IgD-negative memory B cell (primary cell): ENCODE results near the gene PATL2. TPM values are rescaled to one million over a fixed set of nuclear protein-coding genes. Genes with fewer than 3 reads are reported as not detected.
"Not testable (repeated sequence)": the region's sequence is repeated elsewhere in the genome, so short reads cannot be mapped to it uniquely, and the experiment has no call there.

ENCODE experiments used
- H3K27ac Mint-ChIP-seq, 3 donors: one replicate each; pipeline ENCODE4 v1.8.0; 2020 to 2022; ENCODE audit warnings: mild to moderate bottlenecking in 3 of 3, mixed read lengths in 3 of 3, moderate library complexity in 1 of 3
- H3K27me3 Mint-ChIP-seq: one replicate; pipeline ENCODE4 v1.8.0; 2021; ENCODE audit warnings: mixed read lengths
- H3K36me3 Mint-ChIP-seq: one replicate; pipeline ENCODE4 v1.8.0; 2020; ENCODE audit warnings: mild to moderate bottlenecking, mixed read lengths
- H3K4me1 Mint-ChIP-seq, 3 donors: one replicate each; pipeline ENCODE4 v1.8.0; 2020 to 2022; ENCODE audit warnings: mixed read lengths in 3 of 3, mild to moderate bottlenecking in 1 of 3
- H3K4me3 Mint-ChIP-seq, 4 donors: one replicate each; pipeline ENCODE4 v1.8.0; 2020 to 2022; ENCODE audit warnings: mild to moderate bottlenecking in 4 of 4, mixed read lengths in 4 of 4, moderate library complexity in 3 of 4
- H3K9me3 Mint-ChIP-seq, 3 donors: one replicate each; pipeline ENCODE4 v1.8.0; 2020 to 2021; ENCODE audit warnings: mixed read lengths in 3 of 3, mild to moderate bottlenecking in 1 of 3
- polyA plus RNA-seq: library from polyadenylated mRNA; unstranded; fragments of 300-500 nt; fragmentation: Illumina TruSeq; gene quantifications from one replicate; pipeline ENCODE4 v1.2.3, GENCODE V29; 2021

The PATL2 gene
- 17.7 TPM for polyA plus RNA-seq

DNA sequence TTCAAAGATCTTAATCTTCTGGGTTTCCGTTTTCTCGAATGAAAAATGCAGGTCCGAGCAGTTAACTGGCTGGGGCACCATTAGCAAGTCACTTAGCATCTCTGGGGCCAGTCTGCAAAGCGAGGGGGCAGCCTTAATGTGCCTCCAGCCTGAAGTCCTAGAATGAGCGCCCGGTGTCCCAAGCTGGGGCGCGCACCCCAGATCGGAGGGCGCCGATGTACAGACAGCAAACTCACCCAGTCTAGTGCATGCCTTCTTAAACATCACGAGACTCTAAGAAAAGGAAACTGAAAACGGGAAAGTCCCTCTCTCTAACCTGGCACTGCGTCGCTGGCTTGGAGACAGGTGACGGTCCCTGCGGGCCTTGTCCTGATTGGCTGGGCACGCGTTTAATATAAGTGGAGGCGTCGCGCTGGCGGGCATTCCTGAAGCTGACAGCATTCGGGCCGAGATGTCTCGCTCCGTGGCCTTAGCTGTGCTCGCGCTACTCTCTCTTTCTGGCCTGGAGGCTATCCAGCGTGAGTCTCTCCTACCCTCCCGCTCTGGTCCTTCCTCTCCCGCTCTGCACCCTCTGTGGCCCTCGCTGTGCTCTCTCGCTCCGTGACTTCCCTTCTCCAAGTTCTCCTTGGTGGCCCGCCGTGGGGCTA is at the start of gene PATL2, which contains the start of gene B2M:
PATL2 (minus strand) TSS at position 228 of the 647 bp plus-strand sequence. CDS start 34,833 bp downstream, outside the sequence.
B2M (plus strand) TSS at position 422 of the 647 bp plus-strand sequence; CDS start at position 452, 30 bp downstream.
- Mint-ChIP-seq H3K4me3 (peak within 1 kb of the TSS; percentile 99 to 100 (median 100)), H3K9me3 (no peaks in the 10 kb centered on the region), H3K27me3 (no peaks in the 10 kb centered on the region), H3K27ac (peak within 1 kb of the TSS; percentile 100), H3K4me1 (peaks cover 28 to 39% (median 34%) of the 10 kb centered on the region in 3 donors), H3K36me3 (peaks cover 19% of the 10 kb centered on the region)

DNA sequence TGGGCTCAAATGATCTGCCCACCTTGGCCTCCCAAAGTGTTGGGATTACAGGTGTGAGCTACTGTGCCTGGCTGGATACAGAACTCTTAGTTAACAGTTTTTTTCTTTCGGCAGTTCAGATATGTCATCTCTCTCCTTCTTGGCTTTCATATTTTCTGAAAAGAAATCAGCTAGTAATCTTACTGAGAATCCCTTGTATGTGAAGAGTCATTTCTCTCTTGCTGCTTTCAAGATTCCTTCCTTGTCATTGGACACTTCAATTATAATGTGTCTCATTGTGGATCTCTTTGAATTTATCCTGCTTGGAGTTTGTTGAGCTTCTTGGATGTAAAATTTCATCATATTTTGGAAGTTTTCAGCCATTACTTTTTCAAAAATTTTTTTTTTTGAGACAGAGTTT is 42.2 kb upstream of the PATL2 start:
- Mint-ChIP-seq H3K27ac (no peak overlapping the region), H3K36me3 (peaks cover 15% of the 10 kb centered on the region), H3K27me3 (no peaks in the 10 kb centered on the region), H3K4me3 (no peak overlapping the region), H3K9me3 (peaks cover 5 to 23% (median 6%) of the 10 kb centered on the region in 3 donors), H3K4me1 (peaks cover 0 to 4% (median 3%) of the 10 kb centered on the region in 3 donors)

DNA sequence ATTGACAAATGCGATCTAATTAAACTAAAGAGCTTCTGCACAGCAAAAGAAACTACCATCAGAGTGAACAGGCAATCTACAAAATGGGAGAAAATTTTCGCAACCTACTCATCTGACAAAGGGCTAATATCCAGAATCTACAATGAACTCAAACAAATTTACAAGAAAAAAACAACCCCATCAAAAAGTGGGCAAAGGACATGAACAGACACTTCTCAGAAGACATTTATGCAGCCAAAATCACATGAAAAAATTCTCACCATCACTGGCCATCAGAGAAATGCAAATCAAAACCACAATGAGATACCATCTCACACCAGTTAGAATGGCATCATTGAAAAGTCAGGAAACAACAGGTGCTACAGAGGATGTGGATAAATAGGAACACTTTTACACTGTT is 32.3 kb upstream of the PATL2 start:
- H3K27ac Mint-ChIP-seq, H3K9me3 Mint-ChIP-seq, H3K27me3 Mint-ChIP-seq, H3K4me3 Mint-ChIP-seq, H3K4me1 Mint-ChIP-seq, H3K36me3 Mint-ChIP-seq: not testable (repeated sequence)

DNA sequence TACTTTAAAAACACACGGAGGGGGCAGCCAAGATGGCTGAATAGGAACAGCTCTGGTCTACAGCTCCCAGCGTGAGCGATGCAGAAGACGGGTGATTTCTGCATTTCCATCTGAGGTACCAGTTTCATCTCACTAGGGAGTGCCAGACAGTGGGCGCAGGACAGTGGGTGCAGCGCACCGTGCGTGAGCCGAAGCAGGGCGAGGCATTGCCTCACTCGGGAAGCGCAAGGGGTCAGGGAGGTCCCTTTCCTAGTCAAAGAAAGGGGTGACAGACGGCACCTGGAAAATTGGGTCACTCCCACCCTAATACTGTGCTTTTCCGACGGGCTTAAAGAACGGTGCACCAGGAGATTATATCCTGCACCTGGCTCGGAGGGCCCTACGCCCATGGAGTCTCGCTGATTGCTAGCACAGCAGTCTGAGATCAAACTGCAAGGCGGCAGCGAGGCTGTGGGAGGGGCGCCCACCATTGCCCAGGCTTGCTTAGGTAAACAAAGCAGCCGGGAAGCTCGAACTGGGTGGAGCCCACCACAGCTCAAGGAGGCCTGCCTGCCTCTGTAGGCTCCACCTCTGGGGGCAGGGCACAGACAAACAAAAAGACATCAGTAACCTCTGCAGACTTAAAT is 28.2 kb upstream of the PATL2 start:
- H3K9me3 Mint-ChIP-seq, H3K4me3 Mint-ChIP-seq, H3K27ac Mint-ChIP-seq, H3K36me3 Mint-ChIP-seq, H3K27me3 Mint-ChIP-seq: not testable (repeated sequence)
- H3K4me1 Mint-ChIP-seq = peaks cover 33 to 36% (median 34%) of the 10 kb centered on the region in 3 donors

DNA sequence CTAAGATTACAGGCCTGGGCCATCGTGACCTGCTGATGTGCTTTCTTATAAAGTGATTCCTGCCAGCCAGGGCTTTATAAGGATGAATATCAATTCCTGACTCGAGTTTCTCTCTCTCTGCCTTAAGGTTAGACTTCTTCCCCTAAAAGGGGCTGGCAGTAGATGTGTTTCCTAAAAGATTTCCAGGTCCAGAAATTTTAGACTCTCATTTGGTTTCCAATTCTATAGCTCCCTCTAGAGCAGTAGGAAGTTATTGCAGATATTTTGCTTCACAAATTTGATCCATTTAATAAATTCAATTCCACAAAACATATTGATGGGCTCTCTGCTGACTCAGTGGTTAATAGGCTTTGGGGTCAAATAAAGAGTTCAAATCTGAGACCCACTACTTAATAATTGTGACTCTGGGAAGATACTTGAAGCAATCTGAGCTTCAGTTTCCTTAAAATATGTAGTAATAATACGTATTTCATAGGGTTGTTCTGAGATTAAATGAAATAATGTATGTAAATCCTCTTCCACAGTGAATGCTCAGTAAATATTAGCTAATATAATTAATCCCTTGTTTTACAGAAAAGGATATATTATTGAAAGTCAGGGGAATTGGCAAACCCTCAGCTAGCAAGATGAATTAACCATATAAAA is 27.3 kb upstream of the PATL2 start:
- Mint-ChIP-seq H3K9me3 (no peaks in the 10 kb centered on the region), H3K27me3 (no peaks in the 10 kb centered on the region), H3K27ac (peak overlapping the region in 1 of 3 donors; percentile 27), H3K36me3 (no peaks in the 10 kb centered on the region), H3K4me3 (peak overlapping the region in 1 of 4 donors; percentile 51), H3K4me1 (peaks cover 33 to 36% (median 34%) of the 10 kb centered on the region in 3 donors)

DNA sequence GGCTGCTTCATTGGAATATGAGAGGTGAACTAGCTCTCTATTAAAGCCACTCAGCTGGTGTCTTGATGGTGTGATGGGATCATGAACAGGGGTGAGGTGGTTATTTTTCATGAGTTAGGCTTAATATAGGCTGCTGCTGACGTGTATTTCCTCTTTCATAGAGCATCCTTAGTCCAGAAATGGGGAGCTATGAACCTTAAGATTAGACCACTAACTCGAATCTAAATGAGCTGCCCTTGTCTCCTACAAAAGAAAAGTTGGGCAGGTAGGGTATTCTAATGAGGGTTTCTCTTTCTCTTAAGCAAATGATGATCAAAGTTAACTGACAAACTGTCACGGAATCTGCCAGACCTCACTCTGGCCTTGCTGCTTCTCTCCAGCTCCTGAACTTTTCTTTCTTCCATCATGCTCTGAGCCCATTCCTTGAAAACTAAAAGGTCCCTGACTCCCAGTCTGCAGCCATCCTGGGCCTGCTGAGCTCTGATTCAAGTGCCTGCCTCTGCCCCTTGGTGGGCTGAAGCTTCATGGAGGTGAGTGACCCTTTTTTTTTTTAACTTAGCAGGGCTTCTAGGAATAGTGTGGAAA is 25.1 kb upstream of the PATL2 start, which contains the start of gene TRIM69:
TRIM69 (plus strand) TSS at position 348 of the 585 bp plus-strand sequence; CDS start at position 525, 177 bp downstream.
- Mint-ChIP-seq H3K9me3 (no peaks in the 10 kb centered on the region), H3K4me3 (peak within 1 kb of the TSS; percentile 80 to 96 (median 87)), H3K4me1 (peaks cover 40 to 50% (median 45%) of the 10 kb centered on the region in 3 donors), H3K36me3 (peaks cover 3% of the 10 kb centered on the region), H3K27ac (peak within 1 kb of the TSS; percentile 81 to 95 (median 95)), H3K27me3 (no peaks in the 10 kb centered on the region)

DNA sequence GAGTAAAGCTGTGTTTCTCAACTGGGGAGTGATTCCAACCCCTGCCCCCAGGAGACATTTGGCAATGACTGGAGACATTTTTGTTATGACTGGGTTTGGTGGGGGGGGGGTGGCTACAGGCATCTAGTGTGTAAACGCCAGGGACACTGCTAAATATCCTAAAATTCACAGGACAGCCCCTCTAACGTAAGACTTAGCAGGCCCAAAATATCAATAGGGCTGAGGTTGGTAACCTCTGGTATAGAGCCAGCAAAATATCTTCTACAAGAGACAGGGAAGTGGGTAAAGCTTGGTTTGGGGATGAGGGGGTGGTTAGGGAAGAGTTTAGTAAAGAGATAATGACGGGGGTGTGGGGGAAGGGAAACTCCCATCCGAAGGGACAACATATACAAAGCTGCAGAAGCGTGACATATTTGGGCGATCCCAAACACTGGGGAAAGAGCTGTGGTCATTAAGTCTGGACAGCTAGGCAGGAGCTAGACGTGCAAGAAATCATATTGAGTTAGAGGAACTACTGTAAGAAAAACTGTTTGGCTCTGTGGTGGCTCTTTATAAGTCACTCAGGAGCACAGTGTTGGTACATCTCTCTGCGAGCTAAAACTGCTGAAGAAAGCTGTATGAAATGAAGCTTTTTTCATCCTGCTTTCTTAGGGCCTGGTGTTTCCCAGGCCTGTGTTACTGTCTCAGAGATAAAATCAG is 24.5 kb upstream of the PATL2 start:
- Mint-ChIP-seq H3K36me3 (peaks cover 3% of the 10 kb centered on the region), H3K9me3 (no peaks in the 10 kb centered on the region), H3K27me3 (no peaks in the 10 kb centered on the region), H3K4me3 (peak overlapping the region; percentile 80 to 96 (median 87)), H3K4me1 (peaks cover 42 to 51% (median 48%) of the 10 kb centered on the region in 3 donors), H3K27ac (peak overlapping the region; percentile 81 to 95 (median 95))

DNA sequence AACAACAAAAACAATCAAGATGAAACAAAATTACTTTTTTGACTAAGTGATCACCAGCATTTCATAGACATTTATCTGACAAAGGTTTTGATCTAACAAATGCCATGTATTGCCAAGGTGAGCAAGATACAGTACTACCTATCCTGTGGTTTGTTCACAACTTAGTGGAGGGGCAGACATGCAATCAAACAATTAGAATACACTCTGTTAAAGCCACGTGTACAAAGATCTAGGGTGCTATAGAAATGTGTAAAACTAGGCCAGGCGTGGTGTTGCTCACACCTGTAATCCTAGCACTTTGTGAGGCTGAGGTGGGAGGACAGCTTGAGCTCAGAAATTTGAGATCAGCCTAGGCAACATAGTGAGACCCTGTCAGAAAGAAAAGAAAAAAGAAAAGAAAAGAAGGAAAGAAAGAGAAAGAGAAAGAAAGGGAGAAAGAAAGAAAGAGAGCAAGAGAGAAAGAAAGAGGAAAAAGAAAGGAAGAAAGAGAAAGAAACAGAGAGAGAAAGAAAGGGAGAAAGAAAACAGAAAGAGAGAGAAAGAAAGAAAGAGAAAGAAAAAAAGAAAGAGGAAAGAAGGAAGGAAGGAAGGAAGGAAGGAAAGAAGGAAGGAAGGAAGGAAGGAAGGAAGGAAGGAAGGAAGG is 23.8 kb upstream of the PATL2 start:
- peak overlapping the region; percentile 81 to 95 (median 95) for H3K27ac Mint-ChIP-seq
- peak overlapping the region; percentile 80 to 96 (median 87) for H3K4me3 Mint-ChIP-seq
- no peaks in the 10 kb centered on the region for H3K9me3 Mint-ChIP-seq
- H3K36me3 Mint-ChIP-seq = peaks cover 3% of the 10 kb centered on the region
- peaks cover 43 to 55% (median 48%) of the 10 kb centered on the region in 3 donors for H3K4me1 Mint-ChIP-seq
- H3K27me3 Mint-ChIP-seq = no peaks in the 10 kb centered on the region

DNA sequence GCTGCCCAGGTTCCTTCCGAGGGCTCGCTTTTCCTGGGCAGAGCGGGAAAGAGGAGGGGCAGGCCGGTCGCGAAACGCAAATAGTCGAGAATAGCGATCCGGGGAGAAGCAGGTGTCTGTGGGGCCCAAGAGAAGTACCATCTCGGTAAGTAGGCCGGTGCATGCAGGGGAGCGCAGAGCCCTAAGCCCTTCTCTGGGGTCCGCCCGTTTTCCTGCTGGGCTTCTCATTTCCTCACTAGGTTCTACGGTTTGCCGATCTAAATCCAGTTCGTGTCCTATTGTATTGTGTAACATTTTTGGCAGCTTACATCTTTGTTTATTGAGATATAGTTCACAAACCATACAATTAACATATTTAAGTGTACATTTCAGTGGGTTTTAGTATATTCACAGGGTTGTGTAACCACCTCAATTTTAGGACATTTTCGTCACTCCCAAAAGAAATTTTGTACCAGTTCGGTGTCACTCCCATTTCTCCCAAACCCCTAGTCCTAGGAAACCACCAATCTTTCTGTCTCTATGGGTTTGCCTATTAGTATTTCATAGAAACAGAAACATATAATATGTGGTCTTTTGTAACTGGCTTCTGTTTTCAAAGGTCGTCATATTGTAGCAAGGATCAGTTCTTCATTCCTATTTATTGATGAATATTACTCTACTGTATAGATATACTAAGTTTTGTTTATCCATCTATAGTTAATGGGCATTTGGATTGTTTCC is 18.4 kb upstream of the PATL2 start:
- H3K9me3 Mint-ChIP-seq = no peaks in the 10 kb centered on the region
- H3K27ac Mint-ChIP-seq = peak overlapping the region; percentile 96 to 100 (median 99)
- peak overlapping the region; percentile 89 to 99 (median 98) for H3K4me3 Mint-ChIP-seq
- no peaks in the 10 kb centered on the region for H3K27me3 Mint-ChIP-seq
- H3K4me1 Mint-ChIP-seq = peaks cover 40 to 51% (median 40%) of the 10 kb centered on the region in 3 donors
- H3K36me3 Mint-ChIP-seq = peaks cover 4% of the 10 kb centered on the region

DNA sequence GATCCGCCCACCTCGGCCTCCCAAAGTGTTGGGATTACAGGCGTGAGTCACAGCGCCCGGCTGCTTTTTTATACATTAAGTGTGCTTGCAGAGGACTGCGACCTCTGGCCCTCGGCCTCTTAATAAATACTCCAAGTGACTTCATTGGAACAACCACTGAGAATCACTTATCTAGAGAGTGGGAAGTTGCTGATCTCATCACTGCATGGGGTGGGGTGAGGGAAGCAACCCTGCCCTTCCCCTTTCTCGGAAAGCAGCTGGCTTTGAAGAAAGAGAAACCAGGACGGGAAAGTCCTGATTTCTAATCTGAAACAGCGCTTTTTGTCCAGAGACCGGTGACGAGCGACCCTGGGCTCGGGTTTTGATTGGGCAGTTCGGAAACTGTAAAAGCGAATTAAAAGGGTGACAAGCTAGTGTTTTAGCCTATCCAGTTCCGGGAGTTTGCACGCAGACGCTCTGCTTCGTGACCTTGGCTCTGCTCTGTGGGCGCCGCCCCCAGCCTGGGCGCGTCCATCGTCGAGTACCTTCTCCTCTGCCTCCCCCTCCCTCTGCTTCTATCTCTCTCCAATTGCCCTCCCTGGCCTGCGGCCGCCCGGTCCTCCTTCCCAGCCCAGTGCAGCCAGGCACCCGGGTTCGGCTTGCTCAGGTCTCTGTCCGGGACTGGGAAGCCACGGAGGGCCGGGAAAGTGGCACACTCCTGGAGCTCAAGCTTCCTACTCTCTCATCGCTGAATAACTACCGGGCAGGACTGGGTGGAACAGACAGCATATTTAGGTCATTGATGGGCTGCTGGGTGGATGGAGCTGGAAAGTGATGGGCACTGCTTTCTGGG is 17.7 kb upstream of the PATL2 start:
- H3K4me3 Mint-ChIP-seq = peak overlapping the region; percentile 89 to 99 (median 98)
- peaks cover 4% of the 10 kb centered on the region for H3K36me3 Mint-ChIP-seq
- peak overlapping the region; percentile 96 to 100 (median 99) for H3K27ac Mint-ChIP-seq
- H3K27me3 Mint-ChIP-seq = no peaks in the 10 kb centered on the region
- no peaks in the 10 kb centered on the region for H3K9me3 Mint-ChIP-seq
- peaks cover 44 to 54% (median 45%) of the 10 kb centered on the region in 3 donors for H3K4me1 Mint-ChIP-seq

DNA sequence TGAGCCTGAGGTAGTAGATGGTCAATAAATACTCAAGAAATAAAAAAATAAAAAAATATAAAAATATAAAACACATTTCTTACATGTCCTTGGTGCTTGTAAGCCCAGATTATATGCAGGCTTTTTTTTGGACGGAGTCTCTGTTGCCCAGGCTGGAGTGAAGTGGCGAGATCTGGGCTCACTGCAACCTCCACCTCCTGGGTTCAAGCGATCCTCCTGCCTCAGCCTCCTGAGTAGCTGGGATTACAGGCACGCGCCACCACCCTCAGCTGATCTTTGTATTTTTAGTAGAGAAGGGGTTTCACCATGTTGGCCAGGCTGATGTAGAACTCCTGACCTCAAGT is 17.1 kb upstream of the PATL2 start:
- Mint-ChIP-seq H3K27ac (peak overlapping the region; percentile 96 to 100 (median 99)), H3K4me1 (peaks cover 44 to 54% (median 45%) of the 10 kb centered on the region in 3 donors), H3K4me3 (peak overlapping the region; percentile 89 to 99 (median 98))
- not testable (repeated sequence) for H3K27me3 Mint-ChIP-seq, H3K36me3 Mint-ChIP-seq, H3K9me3 Mint-ChIP-seq

DNA sequence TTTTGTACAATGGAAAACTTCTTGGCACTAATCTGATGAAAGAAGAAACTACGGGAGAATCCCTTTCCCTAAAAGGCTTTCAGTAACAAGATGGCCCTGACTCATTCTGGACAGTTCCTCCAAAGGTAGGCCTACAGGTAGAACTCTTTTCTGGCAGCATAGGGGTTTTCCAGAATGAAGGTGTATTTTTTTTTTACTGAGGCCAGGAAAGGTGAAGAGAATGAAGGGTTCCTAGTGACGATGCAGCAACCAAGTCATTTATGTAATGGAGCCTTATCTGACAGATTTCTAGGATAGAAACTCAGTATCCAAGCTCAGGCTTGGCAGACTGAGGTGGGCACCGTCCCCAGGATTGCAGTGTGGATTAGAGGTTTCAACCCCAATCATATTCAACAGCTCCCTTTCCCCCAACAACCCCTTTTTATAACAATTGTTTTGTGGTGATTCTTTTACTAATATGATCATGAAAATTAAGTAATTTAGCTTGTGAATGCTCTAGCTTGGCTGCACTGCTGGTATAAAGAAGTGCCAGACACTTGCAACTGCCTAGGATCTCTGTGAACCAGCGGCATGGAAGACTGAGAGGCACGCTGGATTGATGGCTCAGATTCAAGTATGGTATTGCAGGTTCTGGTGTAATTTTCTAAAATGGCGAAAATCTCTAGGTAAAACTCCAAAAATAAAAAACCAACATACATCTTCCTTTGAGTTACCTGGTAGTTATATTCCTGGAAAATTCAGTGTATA is 16.5 kb upstream of the PATL2 start:
- H3K9me3 Mint-ChIP-seq = no peaks in the 10 kb centered on the region
- H3K4me3 Mint-ChIP-seq = peak overlapping the region; percentile 54 to 97 (median 92)
- no peaks in the 10 kb centered on the region for H3K27me3 Mint-ChIP-seq
- H3K36me3 Mint-ChIP-seq = peaks cover 4% of the 10 kb centered on the region
- peaks cover 45 to 55% (median 46%) of the 10 kb centered on the region in 3 donors for H3K4me1 Mint-ChIP-seq
- H3K27ac Mint-ChIP-seq = peak overlapping the region; percentile 96 to 100 (median 99)
